H1 (cell line): ENCODE results near the gene SLC35E1. TPM values are rescaled to one million over a fixed set of nuclear protein-coding genes. Genes with fewer than 3 reads are reported as not detected.

Experiments
- ASH2L ChIP-seq: fragments of 200-600, 300-600 bp; sonication (generic); IDR thresholded peaks from one replicate; pipeline ENCODE4 v1.7.1; 2017; ENCODE audit warnings: low read length
- CHD7 ChIP-seq: fragments of 300-600 bp; sonication (generic); IDR thresholded peaks from 2 replicates; pipeline ENCODE4 v1.7.1; 2012; ENCODE audit warnings: low read length, moderate library complexity, mild to moderate bottlenecking, inconsistent platforms; ENCODE audit not compliant: insufficient replicate concordance
- CTCF ChIP-seq, 3 experiments: IDR thresholded peaks; 1 replicate in 2 of 3; 2 replicates in 1 of 3; pipeline versions ENCODE4 v1.5.1 to v1.6.1; 2011; ENCODE audit warnings: low read length in 3 of 3, mild to moderate bottlenecking in 3 of 3, inconsistent platforms in 2 of 3, low read depth in 1 of 3, moderate library complexity in 1 of 3; ENCODE audit not compliant: insufficient read depth in 1 of 3; ENCODE audit errors: control extremely low read depth in 1 of 3
- NANOG ChIP-seq: IDR thresholded peaks from 2 replicates; pipeline ENCODE4 v1.6.1; 2011; ENCODE audit warnings: low read length, low read depth, mild to moderate bottlenecking, inconsistent platforms; ENCODE audit not compliant: insufficient read depth, poor library complexity, severe bottlenecking
- POLR2AphosphoS5 ChIP-seq: IDR thresholded peaks from 2 replicates; pipeline ENCODE4 v1.6.1; 2011; ENCODE audit warnings: low read depth, low read length
- SIX5 ChIP-seq: IDR thresholded peaks from 2 replicates; pipeline ENCODE4 v1.6.1; 2011; ENCODE audit warnings: mild to moderate bottlenecking, low read depth, low read length
- SRF ChIP-seq: IDR thresholded peaks from 2 replicates; pipeline ENCODE4 v1.6.1; 2011; ENCODE audit warnings: mild to moderate bottlenecking, low read depth, low read length, moderate library complexity
- polyA plus RNA-seq, 7 experiments: library from polyadenylated mRNA; depleted of rRNA in 3 of 7; stranded (reverse) in 5 of 7; unstranded in 2 of 7; fragments of >200 nt in 5 of 7; fragments of 200-250 nt in 2 of 7; gene quantifications; 1 replicate in 5 of 7; 2 replicates in 1 of 7; 4 replicates in 1 of 7; pipeline versions ENCODE4 v1.2.1 to v1.2.3, GENCODE V29; 2011 to 2013; ENCODE audit warnings: missing spikeins in 2 of 7, mixed read lengths in 2 of 7
- total RNA-seq: library from RNA; stranded (reverse); fragmentation: NEBNext Ultra II Directional; extraction: Animal tissue kit (Norgen Biotek cat#: 25700); gene quantifications from 2 replicates; pipeline ENCODE4 v1.2.1, GENCODE V29; 2021

SLC35E1 gene
- total and polyA plus RNA-seq, 2 of the 8 experiments (the other 6 are each of a cell fraction or from before 2014, with no cell fraction given) = 26.0 to 31.9 TPM

- no peak for TF ChIP-seq CHD7
- TF ChIP-seq ASH2L = no peak
- no peak for TF ChIP-seq SRF
- no peak for TF ChIP-seq POLR2AphosphoS5
- no peak for TF ChIP-seq NANOG
- no peak for TF ChIP-seq SIX5
- no peak for TF ChIP-seq CTCF (IDR thresholded peaks at IDR 0.05; ENCODE audit: control extremely low read depth in 1 of 3, insufficient read depth in 1 of 3, low read depth in 1 of 3, low read length in 3 of 3)
Observed at GRCh38 chr19:16531380-16531669, 40.9 kb downstream of the SLC35E1 start (continued).
